HepG2 (cell line): Measurements from ENCODE around the gene PRR36.

Source experiments
- PAWR ChIP-seq: sonication (generic); formaldehyde crosslinking; IDR thresholded peaks from 2 replicates; pipeline ENCODE4 v1.4.0; 2020; ENCODE audit warnings: missing genetic modification reagents, mild to moderate bottlenecking, borderline replicate concordance
- YY1 ChIP-seq: IDR thresholded peaks from 2 replicates; pipeline ENCODE4 v1.6.1; 2011; ENCODE audit warnings: low read length, low read depth, moderate library complexity, mild to moderate bottlenecking; ENCODE audit not compliant: insufficient read depth, insufficient replicate concordance

GRCh38 chr19:7917267-7918061, 43.3 kb upstream of the PRR36 start:
- TF ChIP-seq PAWR (CRISPR knock-in tag) (no peak), YY1 (no peak)
